Measurements from ENCODE around the gene LMOD1.

DNA sequence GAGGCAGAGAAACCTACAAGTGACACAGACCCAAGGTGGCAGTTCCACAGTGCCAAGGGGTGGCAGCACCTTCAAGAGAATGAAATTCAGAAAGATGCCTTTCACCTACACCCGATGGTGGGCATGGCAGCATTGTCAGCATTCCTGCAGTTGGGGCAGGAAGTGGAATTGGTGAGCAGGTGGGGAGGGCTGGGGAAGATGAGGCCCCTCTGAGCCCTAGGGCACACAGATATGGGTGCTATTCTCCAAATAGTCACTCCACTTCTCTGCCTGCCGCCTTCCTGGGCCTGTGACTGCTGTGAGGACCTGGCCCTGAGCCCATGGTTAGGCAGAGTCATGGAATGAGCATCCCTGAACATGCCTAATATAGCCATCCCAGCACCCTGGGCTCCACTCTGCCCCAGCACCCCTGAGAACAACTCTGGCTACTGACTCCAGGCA is 49.4 kb downstream of the LMOD1 start:
- peak in 1 of 4 donors; percentile 23 for TF ChIP-seq CTCF (IDR thresholded peaks at IDR 0.05)
- TF ChIP-seq POLR2A (IDR thresholded peaks at IDR 0.05) = no peak
